Ovary (tissue), 9 donors: ENCODE data around the gene OSGEP. TPM values are rescaled to one million over a fixed set of nuclear protein-coding genes. Genes with fewer than 3 reads are reported as not detected.

Experiments
- DNase-seq, 5 donors: peaks; one replicate each; pipeline ENCODE4 v3.0.0-alpha.2; 2019 to 2020
- H3K27ac ChIP-seq, 2 donors: fragments of 200-600 bp; one replicate each; pipeline versions ENCODE4 v1.5.1 to v1.8.0; 2019 to 2022
- H3K27me3 ChIP-seq: fragments of 200-600 bp; one replicate; pipeline ENCODE4 v1.8.0; 2022
- H3K36me3 ChIP-seq: fragments of 200-600 bp; sonication (generic); one replicate; pipeline ENCODE4 v1.5.1; 2019
- H3K4me1 ChIP-seq: one replicate; pipeline ENCODE4 v1.8.1; 2013; ENCODE audit warnings: mild to moderate bottlenecking, moderate library complexity; ENCODE audit not compliant: insufficient read depth
- H3K4me3 ChIP-seq: fragments of 200-600 bp; sonication (generic); one replicate; pipeline ENCODE4 v1.5.1; 2017
- H3K9me3 ChIP-seq, 2 donors: fragments of 200-600 bp in 1 of 2; sonication (generic) in 1 of 2; one replicate each; pipeline versions ENCODE4 v1.5.1 to v1.8.1; 2013 to 2019; ENCODE audit warnings: mild to moderate bottlenecking in 1 of 2, moderate library complexity in 1 of 2
- CTCF ChIP-seq, 3 donors: fragments of 450-650 bp in 2 of 3; fragments of 200-600 bp in 1 of 3; IDR thresholded peaks; one replicate each; pipeline versions ENCODE4 v1.5.1 to v1.8.0; 2016 to 2022; ENCODE audit warnings: antibody characterized with exemption in 3 of 3, mild to moderate bottlenecking in 1 of 3
- EP300 ChIP-seq: sonication (generic); formaldehyde crosslinking; IDR thresholded peaks from one replicate; pipeline ENCODE4 v1.6.1; 2017; ENCODE audit warnings: antibody characterized with exemption
- POLR2A ChIP-seq: fragments of 450-650 bp; IDR thresholded peaks from one replicate; pipeline ENCODE4 v1.6.1; 2017; ENCODE audit warnings: antibody characterized with exemption, mild to moderate bottlenecking, moderate library complexity
- WGBS, 3 donors: extraction: QIAGEN DNeasy Blood & Tissue Kit in 1 of 3; methylation state at CpG; one replicate each; pipeline versions ENCODE4 v1.1.5 to v1.1.7; 2013 to 2017; 5-methylcytosine and 5-hydroxymethylcytosine counted together
- intact Hi-C, 4 donors: fragments of 100-400 bp; cut with DNase I; formaldehyde crosslinking; loops; one replicate each; pipeline versions ENCODE4 v1.11.0 to v1.15.1; 2022 to 2023
- polyA plus RNA-seq, 2 donors: library from polyadenylated mRNA; stranded (reverse); fragments of 200-250 nt in 1 of 2; fragments of 350-450 nt in 1 of 2; fragmentation: Illumina TruSeq in 1 of 2; extraction: RNeasy Lipid Tissue Mini Kit (QIAGEN cat#74804) in 1 of 2; gene quantifications; one replicate each; pipeline ENCODE4 v1.2.3, GENCODE V29; 2013 to 2014
- total RNA-seq, 7 donors: library from RNA; depleted of rRNA in 2 of 7; stranded (reverse); fragments of >200 nt in 2 of 7; fragmentation: NEBNext Ultra II Directional in 3 of 7; extraction: Animal tissue kit (Norgen Biotek cat#: 25700) in 3 of 7; gene quantifications; one replicate each; pipeline versions ENCODE4 v1.1.0 to v1.2.4, GENCODE V29; 2016 to 2023
- donor health status: DM: no; HTN: no; CAD: no; lungs with moderate emphysema.
- donor health status: DM: no; HTN: no; CAD: no.
- donor health status: Bipolar disorder and iron deficiency.
- donor health status: DM: yes; HTN: yes; CAD: no.
- donor health status: DM: no; HTN: no; CAD: no.
- donor health status: DM: yes; HTN: yes; CAD: no.

OSGEP gene
- total and polyA plus RNA-seq, 9 donors = 31.8 to 68.8 (median 38.1) TPM

- DNase-seq = no peak
- no peaks in the 10 kb centered on the region for H3K27me3 ChIP-seq
- no peak overlapping the region for H3K27ac ChIP-seq
- no peaks in the 10 kb centered on the region for H3K9me3 ChIP-seq
- no peaks in the 10 kb centered on the region for H3K4me1 ChIP-seq
- TF ChIP-seq CTCF (IDR thresholded peaks at IDR 0.05) (no peak), POLR2A (no peak), EP300 (no peak)
- no peaks in the 10 kb centered on the region for H3K36me3 ChIP-seq
- 78 to 80% (median 80%) methylated on average over 8 of the region's 8 CpGs for WGBS, 3 donors
- intact Hi-C loops = no loop called here
- H3K4me3 ChIP-seq = no peak overlapping the region
Measured at GRCh38 chr14:20486684-20487395, 32.2 kb upstream of the OSGEP start.

GRCh38 chr14:20485900-20486299 lies 31.3 kb upstream of the OSGEP start:
- intact Hi-C loops = no loop called here
- no peaks in the 10 kb centered on the region for H3K27me3 ChIP-seq
- H3K4me3 ChIP-seq = no peak overlapping the region
- WGBS, 3 donors = 55 to 65% (median 58%) methylated on average over 7 of the region's 7 CpGs
- no peak for TF ChIP-seq EP300
- TF ChIP-seq POLR2A = no peak
- TF ChIP-seq CTCF (IDR thresholded peaks at IDR 0.05) = no peak
- no peaks in the 10 kb centered on the region for H3K36me3 ChIP-seq
- H3K27ac ChIP-seq = no peak overlapping the region
- no peaks in the 10 kb centered on the region for H3K9me3 ChIP-seq
- no peak for DNase-seq
- no peaks in the 10 kb centered on the region for H3K4me1 ChIP-seq

GRCh38 chr14:20482382-20482781 lies 27.8 kb upstream of the OSGEP start:
- no peak for DNase-seq
- H3K4me3 ChIP-seq = no peak overlapping the region
- no peaks in the 10 kb centered on the region for H3K4me1 ChIP-seq
- WGBS, 3 donors = 55 to 69% (median 57%) methylated on average over 5 of the region's 5 CpGs
- no peaks in the 10 kb centered on the region for H3K36me3 ChIP-seq
- intact Hi-C loops = no loop called here
- no peak overlapping the region for H3K27ac ChIP-seq
- H3K9me3 ChIP-seq = no peaks in the 10 kb centered on the region
- H3K27me3 ChIP-seq = no peaks in the 10 kb centered on the region
- no peak for TF ChIP-seq CTCF (IDR thresholded peaks at IDR 0.05)
- no peak for TF ChIP-seq POLR2A
- TF ChIP-seq EP300 = no peak

GRCh38 chr14:20478894-20479293 lies 24.3 kb upstream of the OSGEP start:
- DNase-seq = no peak
- 81 to 92% (median 85%) methylated on average over 2 of the region's 2 CpGs for WGBS, 3 donors
- Histone ChIP-seq H3K27me3 (no peaks in the 10 kb centered on the region), H3K9me3 (no peaks in the 10 kb centered on the region), H3K4me3 (no peak overlapping the region), H3K4me1 (no peaks in the 10 kb centered on the region), H3K36me3 (no peaks in the 10 kb centered on the region), H3K27ac (no peak overlapping the region)
- TF ChIP-seq CTCF (IDR thresholded peaks at IDR 0.05) (no peak), EP300 (no peak), POLR2A (no peak)
- intact Hi-C loops = no loop called here
